ENCODE results near the gene KIF27. TPM values are rescaled to one million over a fixed set of nuclear protein-coding genes. Genes with fewer than 3 reads are reported as not detected.
"Not testable (repeated sequence)": the region's sequence is repeated elsewhere in the genome, so short reads cannot be mapped to it uniquely, and the experiment has no call there.

Gene KIF27
- total RNA-seq, 2 donors from 2014 or later, result 3.4 to 11.2 TPM

DNA sequence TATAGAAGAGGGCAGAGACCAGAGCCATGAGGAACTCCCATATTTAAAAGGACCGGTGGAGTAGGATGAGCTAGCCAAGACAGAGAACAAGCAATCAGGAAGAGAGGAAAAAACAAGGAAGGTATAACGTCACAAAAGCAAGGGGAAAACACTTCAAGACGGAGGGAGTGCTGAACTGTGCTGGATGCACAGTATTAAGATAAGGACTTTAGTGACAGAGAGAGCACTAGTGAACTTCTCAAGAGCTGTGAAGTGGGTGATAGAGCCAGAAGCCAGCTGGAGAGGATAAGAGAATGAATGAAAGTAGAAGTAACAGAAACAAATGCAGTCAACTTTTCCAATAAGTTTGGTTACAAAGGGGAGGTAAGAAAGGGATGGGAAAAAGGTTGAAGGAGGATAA lies 45.7 kb downstream of the KIF27 start:
- H3K27ac ChIP-seq; H3K4me3 ChIP-seq; H3K9me3 ChIP-seq; DNase-seq (ENCODE audit: low spot score); H3K27me3 ChIP-seq (replicated peaks; ENCODE audit: insufficient read depth); intact Hi-C loops (cut with DNase I); H3K36me3 ChIP-seq; H3K4me1 ChIP-seq (replicated peaks): not testable (repeated sequence)
- 92% methylated on average over 3 of the region's 3 CpGs for WGBS

DNA sequence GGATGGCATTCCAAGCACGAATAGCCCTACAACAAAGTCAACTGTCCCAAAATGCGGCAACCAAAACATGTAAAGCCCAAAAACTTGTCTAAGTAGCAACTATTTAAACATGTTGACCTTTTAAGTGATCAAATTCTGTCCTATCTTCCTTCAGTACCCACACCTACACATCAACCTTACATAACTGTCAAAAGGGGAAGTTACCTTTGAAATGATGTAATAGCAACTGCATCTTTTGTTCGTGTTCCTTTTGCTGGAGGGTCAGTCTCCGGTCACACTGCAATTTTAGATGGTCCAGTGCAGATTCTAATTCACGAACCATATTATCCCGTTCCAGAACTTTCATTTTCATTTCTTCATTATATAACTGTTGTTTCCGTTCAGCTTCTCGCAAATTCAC lies 71.3 kb downstream of the KIF27 start:
- H3K4me1 ChIP-seq (replicated peaks); H3K4me3 ChIP-seq; DNase-seq (ENCODE audit: low spot score); H3K36me3 ChIP-seq; intact Hi-C loops (cut with DNase I); H3K9me3 ChIP-seq; H3K27ac ChIP-seq; H3K27me3 ChIP-seq (replicated peaks; ENCODE audit: insufficient read depth): not testable (repeated sequence)
- WGBS, result 91% methylated on average over 8 of the region's 8 CpGs

DNA sequence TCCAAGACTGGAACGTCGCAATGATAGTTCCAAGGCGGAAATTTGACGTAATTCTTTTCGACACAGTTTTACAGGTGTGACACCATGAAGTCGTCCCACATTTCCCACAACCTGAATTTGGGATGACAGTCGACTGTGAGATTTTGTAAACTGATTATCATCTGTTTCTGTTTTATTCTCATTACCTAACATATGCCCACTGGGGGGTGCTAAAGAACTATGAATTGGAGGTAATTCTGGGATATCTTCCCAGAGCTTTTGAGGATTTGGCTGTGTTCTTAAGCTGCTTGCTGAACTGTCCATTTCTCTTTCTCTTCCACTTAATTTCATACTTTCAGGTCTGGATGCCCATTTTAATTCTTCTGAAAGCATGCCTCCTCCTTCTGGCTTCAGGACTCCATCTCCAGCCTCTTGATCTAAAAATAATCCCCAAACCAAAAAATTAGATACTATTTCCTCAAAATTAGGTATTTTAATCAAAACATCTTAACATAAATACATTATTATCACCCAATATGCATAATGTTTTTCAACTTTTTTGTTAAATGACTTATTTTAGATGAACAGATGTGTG lies 84.1 kb downstream of the KIF27 start:
- H3K4me1 ChIP-seq (replicated peaks); H3K4me3 ChIP-seq; H3K27ac ChIP-seq; H3K9me3 ChIP-seq; DNase-seq (ENCODE audit: low spot score); H3K36me3 ChIP-seq; H3K27me3 ChIP-seq (replicated peaks; ENCODE audit: insufficient read depth); intact Hi-C loops (cut with DNase I): not testable (repeated sequence)
- 76% methylated on average over 7 of the region's 7 CpGs for WGBS
- TF ChIP-seq, protein P1, sequence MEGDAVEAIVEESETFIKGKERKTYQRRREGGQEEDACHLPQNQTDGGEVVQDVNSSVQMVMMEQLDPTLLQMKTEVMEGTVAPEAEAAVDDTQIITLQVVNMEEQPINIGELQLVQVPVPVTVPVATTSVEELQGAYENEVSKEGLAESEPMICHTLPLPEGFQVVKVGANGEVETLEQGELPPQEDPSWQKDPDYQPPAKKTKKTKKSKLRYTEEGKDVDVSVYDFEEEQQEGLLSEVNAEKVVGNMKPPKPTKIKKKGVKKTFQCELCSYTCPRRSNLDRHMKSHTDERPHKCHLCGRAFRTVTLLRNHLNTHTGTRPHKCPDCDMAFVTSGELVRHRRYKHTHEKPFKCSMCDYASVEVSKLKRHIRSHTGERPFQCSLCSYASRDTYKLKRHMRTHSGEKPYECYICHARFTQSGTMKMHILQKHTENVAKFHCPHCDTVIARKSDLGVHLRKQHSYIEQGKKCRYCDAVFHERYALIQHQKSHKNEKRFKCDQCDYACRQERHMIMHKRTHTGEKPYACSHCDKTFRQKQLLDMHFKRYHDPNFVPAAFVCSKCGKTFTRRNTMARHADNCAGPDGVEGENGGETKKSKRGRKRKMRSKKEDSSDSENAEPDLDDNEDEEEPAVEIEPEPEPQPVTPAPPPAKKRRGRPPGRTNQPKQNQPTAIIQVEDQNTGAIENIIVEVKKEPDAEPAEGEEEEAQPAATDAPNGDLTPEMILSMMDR (IDR thresholded peaks at IDR 0.05), result peak in 2 of 4 experiments; percentile 5 to 11

DNA sequence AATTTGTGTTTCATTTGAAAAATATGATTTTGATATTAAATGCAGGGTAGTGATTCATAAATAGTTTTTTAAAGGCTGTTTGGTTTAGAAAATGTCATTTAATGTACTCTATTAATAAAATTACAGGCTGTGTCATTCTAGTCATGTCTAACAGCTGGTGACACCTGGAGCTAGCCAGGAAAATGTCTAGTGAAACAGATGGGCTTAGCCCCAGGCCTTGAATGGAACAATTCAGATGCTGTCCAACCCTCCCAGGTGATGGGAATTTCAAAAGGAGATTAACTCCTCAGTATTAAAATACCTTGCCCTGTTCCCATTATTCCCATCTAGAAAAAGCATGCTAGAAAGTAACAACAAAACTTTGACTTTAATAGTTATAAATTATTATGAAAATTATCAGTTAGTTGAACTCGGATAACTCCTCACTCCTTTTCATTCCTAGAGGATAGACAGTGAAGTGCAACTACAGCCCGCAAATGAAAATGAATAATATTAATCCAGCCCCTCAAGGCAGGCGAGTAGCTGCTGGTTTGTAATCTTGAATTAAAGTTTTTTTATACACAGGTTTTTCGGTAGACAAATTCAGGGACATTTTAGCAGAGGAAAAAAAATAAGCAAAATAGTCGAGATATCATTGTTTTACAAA lies 90.7 kb downstream of the KIF27 start:
- 59% methylated on average over 5 of the region's 5 CpGs for WGBS
- DNase-seq (ENCODE audit: low spot score); H3K27ac ChIP-seq; H3K36me3 ChIP-seq; H3K9me3 ChIP-seq; H3K4me3 ChIP-seq; H3K4me1 ChIP-seq (replicated peaks); intact Hi-C loops (cut with DNase I); H3K27me3 ChIP-seq (replicated peaks; ENCODE audit: insufficient read depth): not testable (repeated sequence)

DNA sequence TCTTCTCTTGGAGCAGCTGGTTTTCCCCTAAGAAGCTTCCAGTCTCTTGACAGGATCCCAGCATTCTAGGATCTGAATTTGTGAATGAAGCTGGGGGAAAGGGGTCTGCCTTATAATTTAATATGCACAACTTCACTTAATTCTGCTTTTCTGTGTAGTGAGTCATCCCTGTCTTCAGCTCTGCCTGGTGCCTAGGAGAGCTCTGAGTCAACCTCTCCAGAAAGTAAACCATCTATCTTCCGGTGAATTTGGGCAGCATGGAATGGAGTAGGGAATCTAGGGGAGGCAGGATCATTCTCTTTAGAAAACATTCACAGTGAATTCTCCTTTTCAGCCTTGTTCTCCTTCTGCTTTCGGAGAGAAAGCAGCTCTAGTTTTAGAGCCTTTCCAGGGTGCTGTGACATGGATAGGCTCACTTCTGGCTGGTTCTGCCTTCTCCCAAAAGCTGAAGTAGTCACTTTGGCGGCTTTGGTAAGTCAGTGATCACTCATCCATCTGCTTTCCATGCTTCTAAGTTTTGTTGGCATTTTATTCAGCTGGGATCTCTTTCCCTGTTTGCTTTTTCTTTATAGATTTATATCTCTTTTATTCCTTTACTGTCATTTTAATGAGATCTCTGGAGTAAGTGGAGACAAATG lies 96.1 kb downstream of the KIF27 start:
- H3K27me3 ChIP-seq (replicated peaks; ENCODE audit: insufficient read depth); H3K36me3 ChIP-seq; H3K4me3 ChIP-seq; H3K27ac ChIP-seq; H3K9me3 ChIP-seq; intact Hi-C loops (cut with DNase I); H3K4me1 ChIP-seq (replicated peaks); DNase-seq (ENCODE audit: low spot score): not testable (repeated sequence)
- WGBS, result 59% methylated on average over 3 of the region's 3 CpGs

DNA sequence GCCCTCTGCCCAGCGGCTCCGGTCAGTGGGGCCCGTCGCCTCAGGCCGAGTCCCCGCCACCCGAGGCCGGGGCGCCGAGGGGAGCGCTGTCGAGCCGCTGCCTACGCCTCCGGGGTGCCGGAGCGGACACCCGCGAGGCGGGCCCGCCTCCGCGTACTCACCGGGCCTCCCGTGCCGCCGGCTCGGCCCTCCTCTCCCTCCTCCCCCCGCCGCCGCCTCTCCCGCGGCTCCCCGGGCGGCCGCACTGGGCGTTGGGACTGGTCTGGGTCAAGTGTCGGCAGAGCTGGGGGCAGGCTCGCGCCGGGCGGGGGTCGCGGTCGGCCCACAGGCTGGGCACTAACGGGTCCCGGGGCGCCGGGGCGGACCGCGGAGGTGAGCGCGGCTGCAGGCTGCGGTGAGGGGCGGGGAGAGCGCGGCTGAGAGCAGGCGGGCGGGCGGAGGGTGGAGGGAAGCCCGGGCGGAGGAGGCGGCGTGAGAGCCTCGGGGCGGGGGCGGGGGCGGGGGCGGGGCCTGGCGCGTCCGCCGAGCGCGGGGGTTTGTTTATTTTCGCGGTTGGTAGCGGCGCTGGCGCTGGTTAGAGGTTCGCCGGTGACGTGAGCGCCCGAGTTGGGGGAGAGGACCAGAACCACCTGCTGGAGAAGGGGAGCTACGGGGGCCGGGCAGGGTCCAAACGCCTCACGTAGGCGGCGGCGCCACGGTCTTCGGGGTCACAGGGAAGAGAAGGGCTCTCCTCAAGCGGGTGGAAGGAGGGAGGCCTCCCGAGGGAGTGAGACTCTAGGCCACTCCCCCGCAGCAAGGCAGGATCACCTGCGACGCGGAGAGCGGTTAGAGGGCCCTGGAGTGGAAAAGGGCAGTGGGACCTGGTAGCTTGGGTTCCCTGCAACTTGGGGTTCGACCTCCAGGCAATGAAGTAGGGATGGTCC lies 103.6 kb downstream of the KIF27 start, which contains the start of gene GKAP1:
GKAP1 (minus strand) TSS at position 414 of the 923 bp plus-strand sequence. CDS start 11,252 bp downstream, outside the sequence.
- DNase-seq (ENCODE audit: low spot score), result peak; percentile 66
- H3K27ac ChIP-seq, result peak within 1 kb of the TSS; percentile 90 to 93
- H3K36me3 ChIP-seq; H3K9me3 ChIP-seq; H3K4me1 ChIP-seq (replicated peaks); H3K27me3 ChIP-seq (replicated peaks; ENCODE audit: insufficient read depth): not testable (repeated sequence)
- peak within 1 kb of the TSS; percentile 80 to 81 for H3K4me3 ChIP-seq
- intact Hi-C loops (cut with DNase I), result loop anchor here (5.0 to 10.0 kb wide), 2 partner anchors 193 to 445 kb away; partner anchors contain the start of gene IDNK
- WGBS, result under 1% methylated on average over 48 of the region's 103 CpGs
- TF ChIP-seq, protein P1 (IDR thresholded peaks at IDR 0.05), result peak in 2 of 4 experiments; percentile 13 to 49
- peak; percentile 8 for TF ChIP-seq POLR2A (IDR thresholded peaks at IDR 0.05)

DNA sequence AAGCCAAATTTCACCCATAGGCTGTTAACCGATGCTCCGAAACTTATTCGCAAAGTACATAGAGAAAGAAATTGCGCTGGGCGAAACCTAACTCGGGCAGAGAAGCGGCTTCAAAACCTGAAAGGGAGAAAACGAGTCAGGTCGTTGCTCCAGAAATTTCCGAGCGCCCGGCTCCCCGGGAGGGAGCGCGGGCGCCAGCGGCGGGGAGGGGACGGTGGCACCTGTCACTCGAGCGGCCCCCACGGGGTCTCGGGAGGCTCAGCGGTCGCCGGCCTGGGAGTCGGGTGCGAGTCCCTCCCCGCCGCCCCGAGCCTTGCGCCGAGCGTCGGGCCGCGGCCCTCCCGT lies 104.2 kb downstream of the KIF27 start:
- H3K27ac ChIP-seq, result peak overlapping the region; percentile 90 to 93
- peak overlapping the region; percentile 80 to 81 for H3K4me3 ChIP-seq
- WGBS, result under 1% methylated on average over 19 of the region's 38 CpGs
- peak; percentile 10 for DNase-seq (ENCODE audit: low spot score)
- not testable (repeated sequence) for H3K4me1 ChIP-seq (replicated peaks); H3K27me3 ChIP-seq (replicated peaks; ENCODE audit: insufficient read depth); H3K9me3 ChIP-seq; H3K36me3 ChIP-seq
- intact Hi-C loops (cut with DNase I), result loop anchor here (5.0 to 10.0 kb wide), 2 partner anchors 192 to 445 kb away; partner anchors contain the start of gene IDNK

DNA sequence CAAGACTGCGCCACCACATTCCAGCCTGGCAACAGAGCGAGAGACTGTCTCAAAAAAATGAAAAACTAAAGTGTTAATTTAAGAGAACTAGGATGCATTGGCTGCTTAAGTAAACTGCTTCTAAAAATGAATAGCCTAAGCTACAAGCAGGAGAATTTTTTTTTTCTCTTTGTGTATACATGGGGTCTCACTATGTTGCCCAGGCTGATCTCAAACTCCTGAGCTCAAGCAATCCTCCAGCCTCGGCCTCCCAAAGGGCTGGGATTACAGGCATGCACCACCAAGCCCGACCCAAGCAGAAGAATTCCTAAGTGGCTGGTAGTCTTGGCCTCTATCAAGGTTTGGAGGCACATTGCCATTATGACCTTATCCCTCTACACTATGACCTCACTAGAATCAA lies 106.1 kb downstream of the KIF27 start:
- not testable (repeated sequence) for H3K4me1 ChIP-seq (replicated peaks); H3K27ac ChIP-seq; DNase-seq (ENCODE audit: low spot score); H3K4me3 ChIP-seq; H3K9me3 ChIP-seq; H3K36me3 ChIP-seq; H3K27me3 ChIP-seq (replicated peaks; ENCODE audit: insufficient read depth)
- intact Hi-C loops (cut with DNase I), result loop anchor here (5.0 to 10.0 kb wide), 2 partner anchors 190 to 447 kb away; partner anchors contain the start of gene IDNK
- 98% methylated on average over 4 of the region's 4 CpGs for WGBS

DNA sequence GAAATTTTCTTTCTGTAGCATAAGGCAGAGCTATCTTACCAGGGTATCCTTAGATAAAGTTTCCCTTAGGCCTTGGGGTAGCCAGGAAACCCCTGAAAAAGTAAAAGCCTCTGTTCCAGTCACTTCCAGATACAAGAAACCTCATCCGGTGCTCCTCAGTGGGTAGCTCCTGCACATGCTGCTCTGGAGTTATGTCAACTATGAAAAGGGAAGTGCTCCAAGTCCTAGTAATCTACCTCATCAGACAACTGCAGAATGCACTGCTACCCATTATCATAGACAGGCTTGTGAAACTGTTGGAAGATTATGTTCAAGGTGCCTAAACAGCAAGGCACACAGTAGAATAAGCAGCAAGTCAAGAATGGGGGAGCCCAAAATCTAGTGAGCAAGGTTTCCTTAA lies 112.0 kb downstream of the KIF27 start:
- WGBS, result 44% methylated on average over 1 of the region's 1 CpG

DNA sequence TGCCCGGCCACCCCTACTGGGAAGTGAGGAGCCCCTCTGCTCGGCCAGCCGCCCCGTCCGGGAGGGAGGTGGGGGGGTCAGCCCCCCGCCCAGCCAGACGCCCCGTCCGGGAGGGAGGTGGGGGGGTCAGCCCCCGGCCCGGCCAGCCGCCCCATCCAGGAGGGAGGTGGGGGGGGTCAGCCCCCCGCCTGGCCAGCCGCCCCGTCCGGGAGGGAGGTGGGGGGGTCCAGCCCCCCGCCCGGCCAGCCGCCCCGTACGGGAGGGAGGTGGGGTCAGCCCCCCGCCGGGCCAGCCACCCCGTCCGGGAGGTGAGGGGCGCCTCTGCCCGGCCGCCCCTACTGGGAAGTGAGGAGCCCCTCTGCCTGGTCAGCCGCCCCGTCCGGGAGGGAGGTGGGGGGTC lies 116.8 kb downstream of the KIF27 start:
- DNase-seq (ENCODE audit: low spot score); H3K4me1 ChIP-seq (replicated peaks); intact Hi-C loops (cut with DNase I); H3K27me3 ChIP-seq (replicated peaks; ENCODE audit: insufficient read depth); H3K4me3 ChIP-seq; H3K36me3 ChIP-seq; H3K27ac ChIP-seq; H3K9me3 ChIP-seq: not testable (repeated sequence)
- 97% methylated on average over 6 of the region's 31 CpGs for WGBS

More for the DNA sequence above, 112.0 kb downstream of the KIF27 start:
- H3K4me1 ChIP-seq (replicated peaks); H3K9me3 ChIP-seq; DNase-seq (ENCODE audit: low spot score); intact Hi-C loops (cut with DNase I); H3K27ac ChIP-seq; H3K4me3 ChIP-seq; H3K36me3 ChIP-seq; H3K27me3 ChIP-seq (replicated peaks; ENCODE audit: insufficient read depth): not testable (repeated sequence)

All from prostate gland (tissue), 2 donors.